GM12801 (cell line): Measurements from ENCODE around the gene NELL2.

Experiments used
- TF ChIP-seq, protein P1 (sequence below): IDR thresholded peaks from one replicate; pipeline ENCODE4 v1.5.1; 2011; ENCODE audit warnings: control low read depth; ENCODE audit not compliant: insufficient read length; ENCODE audit errors: extremely low read depth

The NELL2 gene

DNA sequence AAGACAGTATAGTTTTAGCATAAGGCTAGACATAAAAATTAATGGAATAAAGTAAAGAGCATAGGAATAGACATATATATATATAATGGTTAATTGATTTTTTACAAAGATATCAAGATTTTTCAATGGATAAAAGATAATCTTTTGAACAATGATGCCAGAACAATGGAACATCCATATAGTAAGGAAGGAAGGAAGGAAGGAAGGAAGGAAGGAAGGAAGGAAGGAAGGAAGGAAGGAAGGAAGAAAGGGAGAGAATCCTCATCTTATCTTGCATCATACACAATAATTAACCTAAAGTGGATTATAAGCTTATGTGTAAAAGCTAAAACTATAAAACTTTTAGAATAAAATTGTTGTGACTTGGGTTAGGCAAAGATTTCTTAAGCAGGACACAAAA, 9.8 kb upstream of the NELL2 start:
- TF ChIP-seq, protein P1, sequence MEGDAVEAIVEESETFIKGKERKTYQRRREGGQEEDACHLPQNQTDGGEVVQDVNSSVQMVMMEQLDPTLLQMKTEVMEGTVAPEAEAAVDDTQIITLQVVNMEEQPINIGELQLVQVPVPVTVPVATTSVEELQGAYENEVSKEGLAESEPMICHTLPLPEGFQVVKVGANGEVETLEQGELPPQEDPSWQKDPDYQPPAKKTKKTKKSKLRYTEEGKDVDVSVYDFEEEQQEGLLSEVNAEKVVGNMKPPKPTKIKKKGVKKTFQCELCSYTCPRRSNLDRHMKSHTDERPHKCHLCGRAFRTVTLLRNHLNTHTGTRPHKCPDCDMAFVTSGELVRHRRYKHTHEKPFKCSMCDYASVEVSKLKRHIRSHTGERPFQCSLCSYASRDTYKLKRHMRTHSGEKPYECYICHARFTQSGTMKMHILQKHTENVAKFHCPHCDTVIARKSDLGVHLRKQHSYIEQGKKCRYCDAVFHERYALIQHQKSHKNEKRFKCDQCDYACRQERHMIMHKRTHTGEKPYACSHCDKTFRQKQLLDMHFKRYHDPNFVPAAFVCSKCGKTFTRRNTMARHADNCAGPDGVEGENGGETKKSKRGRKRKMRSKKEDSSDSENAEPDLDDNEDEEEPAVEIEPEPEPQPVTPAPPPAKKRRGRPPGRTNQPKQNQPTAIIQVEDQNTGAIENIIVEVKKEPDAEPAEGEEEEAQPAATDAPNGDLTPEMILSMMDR, result no peak

GRCh38 chr12:44881197-44881596, 5.1 kb upstream of the NELL2 start:
- TF ChIP-seq, protein P1, result no peak

- TF ChIP-seq, protein P1, result no peak
Observed at GRCh38 chr12:44876544-44877410, 662 bp upstream of the NELL2 start.

DNA sequence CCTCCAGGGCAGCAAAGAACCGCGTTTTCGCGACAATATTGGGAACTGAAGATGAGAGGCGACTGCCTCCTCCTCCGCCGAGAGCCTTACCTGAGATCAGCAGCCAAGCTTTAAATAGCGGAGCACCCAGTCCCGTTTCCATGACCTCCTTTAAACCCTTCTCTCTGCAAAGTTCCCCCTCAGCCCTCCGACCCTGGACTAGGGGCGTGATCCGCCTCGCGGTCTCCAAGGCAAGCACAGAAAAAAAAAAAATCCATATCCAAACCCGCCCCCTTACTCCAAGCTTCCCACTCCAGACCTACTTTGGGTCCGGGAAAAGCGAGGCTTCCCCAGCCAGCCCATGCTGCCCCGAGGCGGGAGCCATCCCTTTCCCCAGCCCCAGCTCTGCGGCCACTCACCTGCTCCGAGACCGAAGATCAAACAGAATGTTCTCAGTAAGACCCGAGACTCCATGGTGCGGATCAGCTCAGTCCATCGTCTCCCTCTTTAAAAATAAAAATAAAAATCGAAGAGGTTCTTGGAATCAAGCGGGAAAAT, 630 bp downstream of the NELL2 start:
- TF ChIP-seq, protein P1, result no peak

GRCh38 chr12:44874981-44875416, 1.1 kb downstream of the NELL2 start:
- TF ChIP-seq, protein P1, result no peak

- TF ChIP-seq, protein P1, result no peak
Observed at GRCh38 chr12:44873898-44874297, 2.2 kb downstream of the NELL2 start.

DNA sequence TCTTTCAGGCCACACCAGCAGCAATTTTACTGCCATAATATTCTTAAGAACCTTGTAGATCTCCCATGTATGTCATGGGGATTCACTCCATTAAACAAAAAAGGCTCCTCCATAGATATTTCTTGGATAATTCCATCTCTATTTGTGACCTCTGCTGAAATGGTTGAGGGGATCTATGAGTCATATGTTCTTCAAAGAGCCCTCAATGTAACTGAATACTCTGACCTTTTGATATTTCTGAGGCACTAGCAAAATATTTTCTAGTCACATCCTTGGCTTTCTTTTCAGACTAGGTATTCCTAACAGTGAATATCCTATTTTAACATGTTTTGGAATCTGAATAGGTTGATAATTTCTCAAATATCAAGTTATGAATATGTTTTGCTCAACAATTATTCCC, 6.6 kb downstream of the NELL2 start:
- TF ChIP-seq, protein P1, result no peak
